Cardiac muscle cell (in vitro differentiated cells and primary cell): ENCODE data around the gene ATG10. TPM values are rescaled to one million over a fixed set of nuclear protein-coding genes. Genes with fewer than 3 reads are reported as not detected.

Experiments used
- DNase-seq, 2 donors: peaks; one replicate each; pipeline versions ENCODE4 v3.0.0 to v3.0.0-alpha.2; 2010 to 2017; ENCODE audit warnings: low read depth in 1 of 2, low spot score in 1 of 2
- H3K27ac ChIP-seq: fragments of 200-600 bp; sonication (generic); 2 replicates; pipeline ENCODE4 v1.5.1; 2016
- H3K27me3 ChIP-seq: fragments of 200-600 bp; sonication (generic); 2 replicates; pipeline ENCODE4 v1.6.0; 2016; ENCODE audit warnings: control low read depth
- H3K36me3 ChIP-seq: fragments of 200-600 bp; sonication (generic); 2 replicates; pipeline ENCODE4 v1.5.1; 2016; ENCODE audit warnings: control low read depth
- H3K4me1 ChIP-seq: fragments of 200-600 bp; sonication (generic); 2 replicates; pipeline ENCODE4 v1.8.1; 2017; ENCODE audit warnings: low read depth, mild to moderate bottlenecking, mixed run types
- H3K4me3 ChIP-seq: fragments of 200-600 bp; sonication (generic); 2 replicates; pipeline ENCODE4 v1.5.1; 2016; ENCODE audit warnings: mild to moderate bottlenecking
- H3K9me3 ChIP-seq: fragments of 200-600 bp; sonication (generic); 2 replicates; pipeline ENCODE4 v1.5.1; 2017; ENCODE audit warnings: low read depth, mild to moderate bottlenecking, control low read depth
- CTCF ChIP-seq: IDR thresholded peaks from 2 replicates; pipeline ENCODE4 v1.5.1; 2012; ENCODE audit warnings: low read depth, mild to moderate bottlenecking, low read length
- polyA plus RNA-seq: library from polyadenylated mRNA; unstranded; fragments of >200 nt; fragmentation: Nextera tagmentation; extraction: Ambion mirVana; gene quantifications from 2 replicates; pipeline ENCODE4 v1.2.1, GENCODE V29; 2016
- total RNA-seq: library from RNA; depleted of rRNA; stranded (reverse); fragments of >200 nt; gene quantifications from 2 replicates; pipeline ENCODE4 v1.2.3, GENCODE V29; 2016

ATG10 gene
- total and polyA plus RNA-seq, 2 experiments from 2014 or later = 9.0 to 28.0 TPM

GRCh38 chr5:82225525-82226172, 253.8 kb downstream of the ATG10 start:
- DNase-seq = peak; percentile 68 to 72
- no peaks in the 10 kb centered on the region for H3K36me3 ChIP-seq
- peak; percentile 82 for TF ChIP-seq CTCF
- H3K9me3 ChIP-seq = no peaks in the 10 kb centered on the region
- H3K27me3 ChIP-seq = no peaks in the 10 kb centered on the region
- H3K4me1 ChIP-seq = no peaks in the 10 kb centered on the region
- H3K4me3 ChIP-seq = no peak overlapping the region
- H3K27ac ChIP-seq = no peak overlapping the region

- no peak for TF ChIP-seq CTCF
- no peak overlapping the region for H3K27ac ChIP-seq
- no peaks in the 10 kb centered on the region for H3K36me3 ChIP-seq
- H3K9me3 ChIP-seq = no peaks in the 10 kb centered on the region
- no peaks in the 10 kb centered on the region for H3K27me3 ChIP-seq
- DNase-seq = no peak
- H3K4me3 ChIP-seq = no peak overlapping the region
- no peaks in the 10 kb centered on the region for H3K4me1 ChIP-seq
These were observed 263.1 kb downstream of the ATG10 start for GRCh38 chr5:82234885-82235284.

GRCh38 chr5:82244151-82244550, 272.3 kb downstream of the ATG10 start:
- TF ChIP-seq CTCF = no peak
- no peaks in the 10 kb centered on the region for H3K36me3 ChIP-seq
- H3K27ac ChIP-seq = no peak overlapping the region
- no peaks in the 10 kb centered on the region for H3K9me3 ChIP-seq
- no peaks in the 10 kb centered on the region for H3K4me1 ChIP-seq
- H3K27me3 ChIP-seq = no peaks in the 10 kb centered on the region
- no peak overlapping the region for H3K4me3 ChIP-seq
- DNase-seq = no peak

GRCh38 chr5:82244854-82245635, 273.2 kb downstream of the ATG10 start:
- Histone ChIP-seq H3K4me3 (no peak overlapping the region), H3K9me3 (no peaks in the 10 kb centered on the region), H3K4me1 (no peaks in the 10 kb centered on the region), H3K36me3 (no peaks in the 10 kb centered on the region), H3K27me3 (no peaks in the 10 kb centered on the region), H3K27ac (no peak overlapping the region)
- DNase-seq = no peak
- no peak for TF ChIP-seq CTCF

GRCh38 chr5:82246960-82247574, 275.2 kb downstream of the ATG10 start:
- Histone ChIP-seq H3K27ac (no peak overlapping the region), H3K4me3 (no peak overlapping the region), H3K36me3 (no peaks in the 10 kb centered on the region), H3K27me3 (no peaks in the 10 kb centered on the region), H3K4me1 (no peaks in the 10 kb centered on the region), H3K9me3 (no peaks in the 10 kb centered on the region)
- DNase-seq = no peak
- no peak for TF ChIP-seq CTCF
